NOMO-1 treated with DMSO at 0.1 percent for 48 hours (cell line): ENCODE measurements around the gene GNG12.

ENCODE experiments used
- DNase-seq: peaks from one replicate; lab custom pipeline; 2025; ENCODE audit not compliant: unreplicated experiment; lab: John Stamatoyannopoulos, UW

Gene GNG12

DNA sequence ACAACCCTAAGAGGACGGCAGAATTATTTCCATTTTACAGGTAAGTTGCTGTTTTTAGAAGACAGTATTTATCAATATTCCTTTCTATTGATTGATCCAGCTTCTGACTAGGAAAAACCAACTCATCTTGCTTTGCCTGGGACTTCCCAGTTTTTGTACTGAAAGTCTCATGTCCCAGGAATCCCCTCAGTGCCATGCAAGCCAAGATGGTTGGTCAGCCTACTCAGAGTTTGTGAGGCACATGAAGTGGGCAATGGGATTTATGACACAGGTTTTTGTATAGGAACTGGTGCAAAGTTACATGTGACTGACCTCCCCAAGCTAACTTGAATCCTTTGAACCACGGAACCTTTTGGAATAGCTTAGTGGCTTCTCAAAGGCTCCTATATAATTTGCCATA, 45.5 kb downstream of the GNG12 start:
- DNase-seq, result no peak

DNA sequence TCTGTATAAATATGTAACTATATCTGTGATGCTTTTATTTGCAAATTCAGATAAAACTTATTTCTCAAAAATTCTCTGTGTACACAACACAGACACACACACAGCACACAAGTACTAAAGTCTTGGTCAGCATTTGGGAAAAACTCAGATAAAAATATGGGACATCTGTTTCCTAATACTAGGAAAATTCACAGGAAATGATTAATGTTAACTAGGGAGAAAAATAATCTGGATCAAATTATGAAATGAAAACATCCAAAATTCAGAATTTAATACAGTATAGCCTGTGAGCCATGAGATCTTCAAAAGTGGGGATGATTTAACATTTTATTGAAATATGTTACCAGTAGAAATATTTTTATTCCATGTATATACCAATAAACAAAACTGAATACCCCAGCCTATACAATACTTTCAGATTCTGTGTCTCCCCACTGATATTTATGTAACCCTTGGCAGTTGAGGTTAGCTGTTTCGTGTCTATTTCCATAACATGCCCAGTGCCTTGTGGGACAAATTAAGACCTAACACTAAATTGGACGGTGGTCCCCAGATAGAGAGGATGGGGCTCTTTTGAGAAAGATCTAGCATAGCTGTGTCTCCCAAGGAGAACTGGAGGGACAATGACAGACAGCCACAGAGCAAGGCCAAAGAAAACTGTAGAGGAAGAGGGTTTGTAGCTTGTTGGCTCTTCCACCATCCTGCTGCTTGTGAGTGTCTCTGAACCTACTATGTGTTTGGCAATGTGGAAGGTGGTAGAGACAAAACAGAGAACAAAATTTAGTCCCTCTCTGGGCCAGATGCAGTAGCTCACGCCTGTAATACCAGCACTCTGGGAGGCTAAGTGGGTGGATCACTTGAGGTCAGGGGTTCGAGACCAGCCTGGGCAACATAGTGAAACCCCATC, 47.2 kb downstream of the GNG12 start:
- DNase-seq, result no peak

DNA sequence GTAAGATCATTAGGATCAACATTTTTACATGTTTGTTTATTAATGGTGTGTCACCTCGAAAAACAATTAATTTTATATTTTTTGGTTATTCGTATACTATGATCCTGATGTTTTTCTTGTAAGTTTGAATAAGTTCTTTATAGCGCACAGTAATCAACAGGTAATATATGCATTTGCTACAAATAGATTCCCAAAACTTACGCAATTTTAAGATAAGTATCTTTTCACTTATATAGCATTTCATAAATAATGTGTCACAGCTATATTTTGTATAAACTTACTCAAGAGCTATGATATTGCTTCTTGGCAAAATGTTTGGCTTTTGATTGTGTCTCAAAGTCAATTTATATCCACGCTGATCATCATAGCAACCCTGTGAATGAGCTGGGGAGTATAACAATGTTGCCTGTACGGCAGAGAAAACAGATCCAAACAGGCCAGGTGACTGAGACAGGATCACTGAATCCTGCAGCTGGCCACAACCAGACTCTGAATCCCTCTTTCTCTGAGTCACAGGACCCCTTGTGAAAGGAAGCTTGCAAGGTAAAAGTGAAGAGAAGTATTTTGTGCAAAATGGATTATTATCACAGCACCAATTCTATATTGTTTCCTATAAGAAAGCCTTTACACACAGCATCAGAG, 48.6 kb downstream of the GNG12 start:
- DNase-seq, result no peak

GRCh38 chr1:67780637-67781036, 52.6 kb downstream of the GNG12 start:
- no peak for DNase-seq

GRCh38 chr1:67777440-67777839, 55.8 kb downstream of the GNG12 start:
- DNase-seq, result no peak

DNA sequence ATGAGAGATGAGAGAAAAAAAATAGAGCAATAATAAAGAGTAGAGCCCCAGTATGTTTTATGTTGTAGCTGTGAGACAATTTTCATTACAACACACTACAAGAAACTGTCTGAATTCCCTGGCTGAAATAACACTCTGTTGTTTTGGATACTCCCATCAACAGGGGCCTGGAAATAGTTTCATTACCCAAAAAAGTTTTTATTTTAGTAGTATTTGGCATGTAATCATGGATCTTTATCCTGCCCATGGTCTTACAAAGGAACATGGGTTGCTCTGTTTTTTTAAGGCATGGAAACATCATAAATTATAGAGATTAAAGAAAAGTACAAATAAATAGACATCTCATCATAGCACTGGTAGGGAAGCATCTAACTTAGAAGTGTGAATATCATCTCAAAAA, 56.3 kb downstream of the GNG12 start:
- no peak for DNase-seq

DNA sequence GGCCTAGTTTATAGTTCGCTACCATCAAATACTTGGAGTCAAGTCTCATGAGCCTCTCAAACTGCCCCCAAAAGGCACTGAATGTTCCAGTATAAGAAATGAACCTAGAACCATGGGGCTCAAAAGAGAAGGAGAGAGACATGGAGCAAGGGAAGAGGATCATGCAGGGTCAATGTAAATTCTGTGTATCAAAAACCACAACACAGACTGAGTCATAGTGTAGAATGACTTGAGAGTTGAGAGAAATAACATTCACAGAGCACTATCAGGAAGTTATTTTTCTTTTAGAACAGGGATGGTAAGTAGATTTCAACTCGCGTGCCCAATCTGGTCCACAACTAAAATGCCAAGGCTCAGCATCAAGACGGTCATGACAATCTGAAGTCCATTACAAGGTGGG, 59.8 kb downstream of the GNG12 start:
- DNase-seq, result no peak

DNA sequence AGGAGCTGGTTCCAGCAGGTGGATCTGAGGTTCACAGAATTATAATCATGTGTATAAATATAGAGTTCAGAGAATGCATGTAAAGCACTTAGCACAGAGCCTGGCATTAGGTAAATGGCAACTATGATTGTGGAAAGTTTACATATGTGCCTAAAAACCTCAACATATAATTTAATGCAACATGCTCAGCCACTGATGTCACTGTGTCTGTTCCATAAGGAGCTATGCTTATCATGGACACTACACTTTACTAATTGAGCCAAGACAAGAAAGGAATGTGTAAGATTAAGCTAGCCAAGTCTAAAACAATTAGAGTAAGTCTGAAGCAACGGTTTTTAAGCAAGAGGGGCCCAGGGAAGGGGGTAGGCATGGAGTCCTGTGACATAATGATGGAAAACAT, 61.5 kb downstream of the GNG12 start:
- no peak for DNase-seq

GRCh38 chr1:67771152-67771551, 62.1 kb downstream of the GNG12 start:
- DNase-seq, result no peak

- no peak for DNase-seq
Measured at GRCh38 chr1:67769633-67770256, 63.5 kb downstream of the GNG12 start.

DNA sequence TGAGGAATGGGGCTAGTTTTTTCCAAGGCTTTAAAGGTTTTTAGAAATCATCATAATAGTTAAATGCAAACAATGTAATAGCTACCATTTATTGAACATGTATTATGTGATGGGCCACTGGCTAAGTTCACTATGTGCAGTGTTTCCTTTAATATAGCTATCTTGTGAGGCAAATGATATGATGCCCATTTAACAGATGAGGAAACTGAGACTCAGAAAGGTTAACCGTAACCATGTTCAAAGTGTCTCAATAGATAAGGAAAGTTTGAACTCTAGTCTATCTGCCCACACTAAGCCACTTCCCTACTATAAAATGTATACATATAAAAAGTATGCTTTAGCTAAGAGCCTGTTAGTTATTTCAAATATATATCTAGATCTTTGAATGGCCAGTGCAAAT, 64.8 kb downstream of the GNG12 start:
- no peak for DNase-seq

DNA sequence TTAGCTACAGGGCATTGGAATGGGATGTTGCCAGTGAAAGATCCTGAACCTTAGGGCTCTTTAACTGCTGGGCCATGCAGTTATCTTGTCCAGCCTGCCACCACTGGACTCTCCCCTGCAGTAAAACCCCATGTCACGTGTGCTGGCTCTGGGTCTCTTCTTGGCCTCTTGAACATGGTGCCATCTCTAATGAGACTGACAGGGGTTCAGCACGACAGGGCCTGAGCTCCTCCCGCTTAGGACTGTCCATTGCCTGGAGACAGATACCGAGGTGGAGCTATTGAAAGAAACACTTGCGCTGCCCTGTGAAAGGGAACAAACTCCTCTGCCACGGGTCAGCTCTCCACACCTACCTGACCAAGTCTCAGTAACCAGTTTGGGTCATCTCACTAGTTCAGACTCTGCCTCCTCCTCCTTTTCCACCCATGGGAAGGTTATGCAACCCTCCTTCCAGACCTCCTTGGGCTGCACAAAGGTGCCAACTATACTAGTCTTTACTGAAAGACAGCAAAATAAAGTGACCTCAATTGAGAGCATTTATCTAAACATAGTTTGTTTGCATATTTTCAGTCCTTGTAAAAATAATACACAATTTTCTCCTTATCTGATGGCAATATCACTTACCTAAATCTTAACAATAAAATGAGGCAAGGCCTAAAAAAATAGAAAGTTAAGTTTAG, 66.0 kb downstream of the GNG12 start:
- DNase-seq, result no peak

GRCh38 chr1:67766141-67766978, 66.9 kb downstream of the GNG12 start:
- DNase-seq, result peak; percentile 28

- no peak for DNase-seq
Measured at GRCh38 chr1:67764633-67765032, 68.6 kb downstream of the GNG12 start.

DNA sequence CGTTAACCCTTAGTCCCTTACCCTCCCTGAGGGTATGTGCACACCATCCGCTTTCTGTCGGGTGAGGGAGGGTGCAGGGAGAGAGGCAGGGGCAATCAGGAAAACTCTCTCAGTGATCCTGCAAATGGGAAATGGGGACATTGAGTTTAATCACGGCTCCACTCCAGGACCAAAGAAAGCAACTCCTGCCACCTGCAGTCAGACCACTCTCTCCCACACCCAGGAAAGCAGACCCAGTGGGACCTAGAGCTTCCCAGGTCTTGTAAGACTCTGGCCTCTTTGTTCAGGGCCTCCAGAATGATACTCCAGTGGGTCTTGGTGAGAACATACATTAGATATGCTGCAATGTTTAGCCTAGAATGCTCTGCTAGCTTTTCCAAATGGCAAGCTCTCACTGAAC, 71.5 kb downstream of the GNG12 start:
- DNase-seq, result no peak

GRCh38 chr1:67761091-67761490, 72.2 kb downstream of the GNG12 start:
- DNase-seq, result no peak

- peak; percentile 32 for DNase-seq
Measured at GRCh38 chr1:67760030-67760821, 73.0 kb downstream of the GNG12 start.

DNA sequence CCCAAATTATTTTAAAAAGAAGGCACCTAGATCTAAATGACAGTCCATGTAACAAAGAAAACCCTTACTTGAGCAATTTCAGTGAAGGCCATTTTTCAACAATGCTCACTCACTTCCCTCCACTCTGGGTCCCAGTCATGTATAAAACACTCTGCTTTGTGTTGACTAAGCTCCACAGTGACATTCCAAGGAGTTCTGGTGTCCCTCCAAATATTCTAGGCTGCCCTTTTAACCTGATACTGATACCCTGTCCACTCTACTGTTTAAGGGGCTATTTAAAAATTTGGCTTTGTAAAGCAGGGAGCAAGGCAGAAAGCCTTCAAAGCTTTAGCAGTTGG, 73.6 kb downstream of the GNG12 start:
- DNase-seq, result no peak

DNA sequence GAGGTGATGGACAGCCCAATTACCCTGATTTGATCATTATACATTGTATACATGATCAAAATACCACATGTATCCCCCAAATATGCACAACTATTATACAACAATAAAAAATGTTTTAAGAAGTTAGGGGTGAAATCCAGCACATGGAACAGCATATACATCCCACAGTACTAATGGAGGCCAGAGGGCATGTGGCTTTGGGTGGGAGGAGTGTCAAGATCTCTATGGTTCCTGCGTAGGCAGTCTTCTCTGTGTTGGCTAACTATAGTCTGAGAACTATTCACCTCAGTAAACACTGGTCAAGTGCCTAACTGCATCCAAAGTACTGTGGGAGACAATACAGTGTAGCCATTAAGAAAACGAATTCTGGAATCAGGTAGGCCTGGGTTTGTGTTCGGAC, 74.2 kb downstream of the GNG12 start:
- no peak for DNase-seq

GRCh38 chr1:67755619-67756018, 77.6 kb downstream of the GNG12 start:
- no peak for DNase-seq
